IMR-90 (cell line): ENCODE measurements around the gene MAGEF1. TPM values are rescaled to one million over a fixed set of nuclear protein-coding genes. Genes with fewer than 3 reads are reported as not detected.

Experiments used
- ATAC-seq: fragments of 200-7000 bp; cut with Tn5 transposase; 2 replicates; pipeline ENCODE4 v1.9.1; 2020; ENCODE audit warnings: low read depth, mild to moderate bottlenecking, moderate library complexity
- BruUV-seq: library from RNA; stranded (reverse); fragments of 400-500 nt; replicated peaks from 2 replicates; lab custom pipeline; 2021; lab: Mats Ljungman, UMichigan
- CTCF ChIA-PET: fragments of 300-600 bp; formaldehyde crosslinking; extraction: SDS; loops from one replicate; lab custom pipeline; 2021; ENCODE audit warnings: antibody characterized with exemption; lab: Yijun Ruan, JAX
- POLR2A ChIA-PET: fragments of 300-600 bp; sonication (Branson Sonifier 250); formaldehyde crosslinking; loops from one replicate; lab custom pipeline; 2022; ENCODE audit warnings: antibody characterized with exemption; ENCODE audit not compliant: unreplicated experiment; lab: Charles Lee
- DNase-seq: peaks from one replicate; pipeline ENCODE4 v3.0.0; 2013
- H2AFZ ChIP-seq: replicated peaks from 2 replicates; pipeline ENCODE3; 2013; ENCODE audit warnings: low read length, mild to moderate bottlenecking; ENCODE audit not compliant: poor library complexity
- H2AK5ac ChIP-seq: 2 replicates; pipeline ENCODE4 v1.6.1; 2013; ENCODE audit warnings: low read depth, low read length, inconsistent platforms
- H2AK9ac ChIP-seq: replicated peaks from 2 replicates; pipeline ENCODE3; 2013; ENCODE audit warnings: mild to moderate bottlenecking, low read depth, low read length, moderate library complexity; ENCODE audit not compliant: poor library complexity
- H2BK120ac ChIP-seq: 2 replicates; pipeline ENCODE4 v1.6.1; 2013; ENCODE audit warnings: low read depth, low read length, inconsistent platforms
- H2BK15ac ChIP-seq: 3 replicates; pipeline ENCODE4 v1.6.1; 2013; ENCODE audit warnings: low read depth, low read length, inconsistent platforms
- H2BK20ac ChIP-seq: 2 replicates; pipeline ENCODE4 v1.6.1; 2013; ENCODE audit warnings: low read depth, mild to moderate bottlenecking, inconsistent platforms, low read length, moderate library complexity
- H2BK5ac ChIP-seq: 2 replicates; pipeline ENCODE4 v1.6.1; 2013; ENCODE audit warnings: mild to moderate bottlenecking, low read depth, low read length, inconsistent platforms; ENCODE audit not compliant: poor library complexity, severe bottlenecking
- H3K14ac ChIP-seq: replicated peaks from 2 replicates; pipeline ENCODE4 v1.6.1; 2013; ENCODE audit warnings: low read depth, low read length, inconsistent platforms
- H3K18ac ChIP-seq: 2 replicates; pipeline ENCODE4 v1.6.1; 2013; ENCODE audit warnings: low read depth, low read length, control low read depth
- H3K23ac ChIP-seq: 2 replicates; pipeline ENCODE4 v1.6.1; 2013; ENCODE audit warnings: low read depth, low read length, inconsistent platforms
- H3K27ac ChIP-seq: 2 replicates; pipeline ENCODE4 v1.5.1; 2013; ENCODE audit warnings: mild to moderate bottlenecking, control low read depth, low read length; ENCODE audit not compliant: insufficient read depth
- H3K27me3 ChIP-seq: 2 replicates; pipeline ENCODE4 v1.6.1; 2013; ENCODE audit warnings: low read length; ENCODE audit not compliant: control insufficient read depth, insufficient read depth
- H3K36me3 ChIP-seq: 2 replicates; pipeline ENCODE4 v1.6.1; 2013; ENCODE audit warnings: low read length, mixed read lengths; ENCODE audit not compliant: control insufficient read depth, insufficient read depth
- H3K4ac ChIP-seq: 2 replicates; pipeline ENCODE4 v1.6.1; 2013; ENCODE audit warnings: low read depth, low read length, inconsistent platforms
- H3K4me1 ChIP-seq: 2 replicates; pipeline ENCODE4 v1.6.1; 2013; ENCODE audit warnings: low read length, mixed read lengths; ENCODE audit not compliant: control insufficient read depth, insufficient read depth
- H3K4me2 ChIP-seq: 2 replicates; pipeline ENCODE4 v1.6.1; 2013; ENCODE audit warnings: low read depth, mild to moderate bottlenecking, control low read depth, low read length, moderate library complexity
- H3K4me3 ChIP-seq: 2 replicates; pipeline ENCODE4 v1.5.1; 2013; ENCODE audit warnings: low read depth, mild to moderate bottlenecking, control low read depth, low read length, moderate library complexity; ENCODE audit not compliant: insufficient read depth
- H3K56ac ChIP-seq: 2 replicates; pipeline ENCODE4 v1.6.1; 2013; ENCODE audit warnings: low read length, inconsistent platforms; ENCODE audit not compliant: insufficient read depth; ENCODE audit errors: extremely low read depth
- H3K79me1 ChIP-seq, 2 experiments: 2 replicates each; pipeline ENCODE4 v1.6.1; 2013; ENCODE audit warnings: low read length in 2 of 2, inconsistent platforms in 1 of 2, low read depth in 1 of 2
- H3K9ac ChIP-seq: 2 replicates; pipeline ENCODE4 v1.6.1; 2013; ENCODE audit warnings: low read depth, low read length, control low read depth
- H3K9me1 ChIP-seq: 2 replicates; pipeline ENCODE4 v1.6.1; 2013; ENCODE audit warnings: low read length, inconsistent platforms; ENCODE audit not compliant: insufficient read depth
- H3K9me3 ChIP-seq: 2 replicates; pipeline ENCODE4 v1.6.1; 2013; ENCODE audit warnings: low read length; ENCODE audit not compliant: control insufficient read depth, insufficient read depth
- H4K20me1 ChIP-seq: 2 replicates; pipeline ENCODE4 v1.6.1; 2013; ENCODE audit warnings: low read length, inconsistent platforms; ENCODE audit not compliant: insufficient read depth
- H4K5ac ChIP-seq: 2 replicates; pipeline ENCODE4 v1.6.1; 2013; ENCODE audit warnings: mild to moderate bottlenecking, low read depth, low read length, control low read depth
- H4K8ac ChIP-seq, 2 experiments: 2 replicates each; pipeline ENCODE4 v1.6.1; 2013; ENCODE audit warnings: low read depth in 2 of 2, low read length in 2 of 2, control low read depth in 1 of 2, inconsistent platforms in 1 of 2
- H4K91ac ChIP-seq: 2 replicates; pipeline ENCODE4 v1.6.1; 2013; ENCODE audit warnings: low read depth, low read length, inconsistent platforms; ENCODE audit not compliant: insufficient read depth
- BHLHE40 ChIP-seq: fragments of 150-350 bp; IDR thresholded peaks from 2 replicates; pipeline ENCODE4 v1.6.1; 2016; ENCODE audit warnings: mild to moderate bottlenecking, low read depth, low read length
- CEBPB ChIP-seq: IDR thresholded peaks from 2 replicates; pipeline ENCODE4 v1.6.1; 2012; ENCODE audit warnings: low read depth, low read length, improper control_type of control experiment
- CHD1 ChIP-seq: IDR thresholded peaks from 2 replicates; pipeline ENCODE4 v1.6.1; 2012; ENCODE audit warnings: low read depth, low read length, improper control_type of control experiment
- FOS ChIP-seq: fragments of 150-350 bp; IDR thresholded peaks from 2 replicates; pipeline ENCODE4 v1.6.1; 2016; ENCODE audit warnings: low read depth, low read length
- MAFK ChIP-seq: IDR thresholded peaks from 2 replicates; pipeline ENCODE4 v1.6.1; 2012; ENCODE audit warnings: low read depth, low read length, improper control_type of control experiment
- MAZ ChIP-seq: IDR thresholded peaks from 2 replicates; pipeline ENCODE4 v1.6.1; 2012; ENCODE audit warnings: low read depth, mild to moderate bottlenecking, low read length, improper control_type of control experiment, moderate library complexity, borderline replicate concordance
- MXI1 ChIP-seq: IDR thresholded peaks from 2 replicates; pipeline ENCODE4 v1.6.1; 2012; ENCODE audit warnings: low read depth, mild to moderate bottlenecking, low read length, moderate library complexity, borderline replicate concordance
- NFE2L2 ChIP-seq: fragments of 150-350 bp; IDR thresholded peaks from 2 replicates; pipeline ENCODE4 v1.6.1; 2016; ENCODE audit warnings: low read depth, mild to moderate bottlenecking, low read length
- RAD21 ChIP-seq: IDR thresholded peaks from 2 replicates; pipeline ENCODE4 v1.6.1; 2012; ENCODE audit warnings: low read length, improper control_type of control experiment
- RCOR1 ChIP-seq: IDR thresholded peaks from 2 replicates; pipeline ENCODE4 v1.6.1; 2012; ENCODE audit warnings: mild to moderate bottlenecking, low read length, improper control_type of control experiment; ENCODE audit not compliant: insufficient replicate concordance
- SMC3 ChIP-seq: fragments of 150-350 bp; IDR thresholded peaks from 2 replicates; pipeline ENCODE4 v1.6.1; 2016; ENCODE audit warnings: low read depth, mild to moderate bottlenecking, antibody characterized with exemption, low read length, moderate library complexity
- WGBS, 2 experiments: methylation state at CpG; one replicate each; pipeline versions ENCODE4 v1.1.5 to v1.1.7; 2013; ENCODE audit warnings: missing lambda C conversion rate in 2 of 2; ENCODE audit not compliant: insufficient read length in 1 of 2; ENCODE audit errors: extremely low coverage in 2 of 2; 5-methylcytosine and 5-hydroxymethylcytosine counted together
- dilution Hi-C: fragments of 300-500 bp; cut with HindIII; formaldehyde crosslinking; loops from one replicate; pipeline ENCODE4 v1.14.3; 2018; ENCODE audit warnings: low sequenced_read_pairs; ENCODE audit not compliant: unreplicated experiment
- in situ Hi-C: fragments of 300-500 bp; cut with MboI; formaldehyde crosslinking; loops from 3 replicates; pipeline ENCODE4 v1.14.3; 2019; ENCODE audit warnings: low sequenced_read_pairs, inconsistent platforms, mixed read lengths
- intact Hi-C: fragments of 100-400 bp; cut with micrococcal nuclease; formaldehyde crosslinking; loops from 2 replicates; pipeline ENCODE4 v1.10.0; 2022
- polyA plus RNA-seq, 3 experiments: library from polyadenylated mRNA; depleted of rRNA; stranded (reverse); fragments of >200 nt; gene quantifications; 2 replicates each; pipeline ENCODE4 v1.2.3, GENCODE V29; 2012; ENCODE audit warnings: low replicate concordance in 1 of 3
- total RNA-seq: library from RNA; depleted of rRNA; stranded (reverse); fragments of >200 nt; gene quantifications from 2 replicates; pipeline ENCODE4 v1.2.3, GENCODE V29; 2012
- TF ChIP-seq, protein P1 (sequence below): conservative IDR thresholded peaks from 2 replicates; pipeline ENCODE4 v1.5.1; 2012; ENCODE audit warnings: mild to moderate bottlenecking, low read depth, low read length, improper control_type of control experiment
- TF ChIP-seq, protein P2 (sequence below): fragments of 150-350 bp; IDR thresholded peaks from 2 replicates; pipeline ENCODE4 v1.6.1; 2016; ENCODE audit warnings: low read depth, mild to moderate bottlenecking, low read length, moderate library complexity, borderline replicate concordance

Gene MAGEF1
- total and polyA plus RNA-seq, 2 of the 4 experiments (the other 2 are of a cell fraction), result 10.6 to 19.4 TPM

DNA sequence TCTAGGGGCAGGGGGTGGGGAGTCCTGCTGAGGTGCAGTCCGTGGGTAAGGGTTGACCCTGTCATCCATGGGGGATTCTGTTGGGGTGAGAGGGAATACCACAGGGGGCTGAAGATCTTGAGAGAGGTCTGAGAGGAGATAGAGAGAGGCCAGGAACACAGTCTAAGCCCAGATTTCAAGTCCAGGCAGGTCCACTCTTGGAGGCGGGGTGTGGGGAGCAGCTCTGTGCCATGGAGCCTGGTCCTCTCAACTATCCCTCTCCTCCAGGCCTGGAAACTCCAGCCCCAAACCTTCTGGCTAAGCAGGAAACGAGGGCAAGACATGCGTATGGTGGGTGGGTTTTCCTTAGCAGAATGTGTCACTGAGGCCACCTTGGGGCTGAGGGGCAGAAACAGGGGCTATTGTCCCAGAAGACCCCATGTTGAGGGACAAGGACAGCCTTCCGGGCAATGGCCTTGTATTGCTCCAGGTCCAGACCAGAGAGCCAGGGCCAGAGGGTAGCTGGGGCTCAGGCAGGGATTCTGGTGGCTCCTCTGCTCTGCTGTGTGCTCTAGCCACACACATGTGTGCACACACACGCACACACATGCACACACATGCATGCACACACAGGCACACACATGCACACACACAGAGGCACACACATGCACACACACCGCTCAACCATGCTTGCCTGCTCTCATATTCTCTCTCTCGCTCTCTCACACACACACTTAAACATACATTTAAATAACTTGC lies 48.6 kb upstream of the MAGEF1 start:
- Histone ChIP-seq H3K4me3 (no peak overlapping the region), H3K4me2 (peak overlapping the region; percentile 31; the same call in 1 of the 2 replicates), H2BK120ac (peak overlapping the region; percentile 95), H3K56ac (0 out of 2 replicates have a peak overlapping the region, but pooled peaks have one; percentile 11), H3K4me1 (peaks cover 49% of the 10 kb centered on the region), H3K9me3 (no peaks in the 10 kb centered on the region), H3K14ac (peak overlapping the region; percentile 96), H3K4ac (peak overlapping the region; percentile 96), H4K5ac (peak overlapping the region; percentile 94), H2AK9ac (peak overlapping the region; percentile 35), H3K9ac (peak overlapping the region; percentile 12; the same call in 1 of the 2 replicates), H3K9me1 (peaks cover 30% of the 10 kb centered on the region), H3K27me3 (no peaks in the 10 kb centered on the region), H3K18ac (peak overlapping the region; percentile 90), H2BK15ac (peak overlapping the region; percentile 52; the same call in 1 of the 3 replicates), H3K36me3 (no peaks in the 10 kb centered on the region), H3K27ac (peak overlapping the region; percentile 96), H4K91ac (peak overlapping the region; percentile 94), H3K23ac (peak overlapping the region; percentile 66), H3K79me1 (no peaks in the 10 kb centered on the region), H4K20me1 (no peaks in the 10 kb centered on the region), H2BK5ac (peak overlapping the region; percentile 75), H2AK5ac (peak overlapping the region; percentile 85), H4K8ac (peak overlapping the region; percentile 72 to 88; a peak in 3 of 4 replicates), H2BK20ac (peak overlapping the region; percentile 96), H2AFZ (peak overlapping the region; percentile 70)
- dilution Hi-C loops, result no loop called here
- POLR2A ChIA-PET, result no interaction called here
- in situ Hi-C loops, result no loop called here
- 100% methylated on average over 1 of the region's 8 CpGs; no CpG with 5 or more reads in 1 of the 2 experiments for WGBS, 2 experiments
- TF ChIP-seq CEBPB (no peak), BHLHE40 (no peak), SMC3 (no peak), RCOR1 (no peak), MXI1 (no peak), MAZ (no peak), FOS (no peak), MAFK (no peak), CHD1 (no peak), NFE2L2 (no peak), RAD21 (no peak)
- TF ChIP-seq, protein P1, sequence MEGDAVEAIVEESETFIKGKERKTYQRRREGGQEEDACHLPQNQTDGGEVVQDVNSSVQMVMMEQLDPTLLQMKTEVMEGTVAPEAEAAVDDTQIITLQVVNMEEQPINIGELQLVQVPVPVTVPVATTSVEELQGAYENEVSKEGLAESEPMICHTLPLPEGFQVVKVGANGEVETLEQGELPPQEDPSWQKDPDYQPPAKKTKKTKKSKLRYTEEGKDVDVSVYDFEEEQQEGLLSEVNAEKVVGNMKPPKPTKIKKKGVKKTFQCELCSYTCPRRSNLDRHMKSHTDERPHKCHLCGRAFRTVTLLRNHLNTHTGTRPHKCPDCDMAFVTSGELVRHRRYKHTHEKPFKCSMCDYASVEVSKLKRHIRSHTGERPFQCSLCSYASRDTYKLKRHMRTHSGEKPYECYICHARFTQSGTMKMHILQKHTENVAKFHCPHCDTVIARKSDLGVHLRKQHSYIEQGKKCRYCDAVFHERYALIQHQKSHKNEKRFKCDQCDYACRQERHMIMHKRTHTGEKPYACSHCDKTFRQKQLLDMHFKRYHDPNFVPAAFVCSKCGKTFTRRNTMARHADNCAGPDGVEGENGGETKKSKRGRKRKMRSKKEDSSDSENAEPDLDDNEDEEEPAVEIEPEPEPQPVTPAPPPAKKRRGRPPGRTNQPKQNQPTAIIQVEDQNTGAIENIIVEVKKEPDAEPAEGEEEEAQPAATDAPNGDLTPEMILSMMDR, result no peak
- TF ChIP-seq, protein P2, sequence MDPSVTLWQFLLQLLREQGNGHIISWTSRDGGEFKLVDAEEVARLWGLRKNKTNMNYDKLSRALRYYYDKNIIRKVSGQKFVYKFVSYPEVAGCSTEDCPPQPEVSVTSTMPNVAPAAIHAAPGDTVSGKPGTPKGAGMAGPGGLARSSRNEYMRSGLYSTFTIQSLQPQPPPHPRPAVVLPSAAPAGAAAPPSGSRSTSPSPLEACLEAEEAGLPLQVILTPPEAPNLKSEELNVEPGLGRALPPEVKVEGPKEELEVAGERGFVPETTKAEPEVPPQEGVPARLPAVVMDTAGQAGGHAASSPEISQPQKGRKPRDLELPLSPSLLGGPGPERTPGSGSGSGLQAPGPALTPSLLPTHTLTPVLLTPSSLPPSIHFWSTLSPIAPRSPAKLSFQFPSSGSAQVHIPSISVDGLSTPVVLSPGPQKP, result no peak
- intact Hi-C loops, result loop anchor here (5.0 kb wide), 1 partner anchor 48 kb away; the partner anchor contains the start of gene MAGEF1
- CTCF ChIA-PET, result no interaction called here
- DNase-seq (no peak), ATAC-seq (no peak; the same call in 1 of the 2 replicates)
- BruUV-seq, result no TSS peak
